ENCODE measurements around the gene GLI2. TPM values are rescaled to one million over a fixed set of nuclear protein-coding genes. Genes with fewer than 3 reads are reported as not detected.

GLI2 gene
- total RNA-seq, 3 donors from 2014 or later: 1.0 to 7.3 (median 1.3) TPM

DNA sequence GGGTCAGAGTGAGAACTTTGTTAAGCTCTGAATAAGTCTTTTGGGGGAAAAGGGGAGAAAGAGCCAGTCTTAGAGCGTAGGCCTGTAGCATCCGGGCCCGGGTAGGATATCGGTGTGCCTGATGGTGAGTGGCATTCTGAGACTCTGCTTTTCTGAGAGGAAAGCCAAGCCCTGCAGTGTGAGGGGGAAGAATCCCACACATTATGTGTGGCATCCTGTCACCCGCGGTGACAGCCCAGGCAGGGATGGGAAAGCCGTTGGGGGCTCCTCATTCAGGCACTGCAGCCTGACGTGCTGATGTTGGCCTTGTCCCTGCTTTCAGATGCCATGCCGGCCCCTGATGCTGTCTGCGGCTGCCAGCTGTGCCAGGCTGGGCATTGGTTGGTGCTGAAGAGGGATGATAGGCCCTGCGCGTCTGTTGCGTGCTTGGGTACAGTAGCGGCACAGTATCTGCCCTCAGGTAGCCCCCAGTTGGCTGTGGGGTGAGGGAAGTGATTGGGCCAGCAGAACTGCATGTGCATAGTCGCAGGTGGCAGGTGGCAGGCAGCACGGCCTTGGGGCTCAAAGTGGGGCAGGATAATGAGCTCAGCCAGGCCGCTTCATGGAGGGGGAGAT, 37.6 kb downstream of the GLI2 start:
- DNase-seq (peak in 2 of 3 donors; percentile 13 to 31), ATAC-seq (no peak)
- Histone ChIP-seq H3K36me3 (ENCODE audit: low read depth) (no peaks in the 10 kb centered on the region), H3K4me3 (no peak overlapping the region), H3K9me3 (no peaks in the 10 kb centered on the region), H3K4me1 (ENCODE audit: low read depth) (no peaks in the 10 kb centered on the region)
- intact Hi-C loops (cut with DNase I, micrococcal nuclease): no loop called here
- TF ChIP-seq, protein P1, sequence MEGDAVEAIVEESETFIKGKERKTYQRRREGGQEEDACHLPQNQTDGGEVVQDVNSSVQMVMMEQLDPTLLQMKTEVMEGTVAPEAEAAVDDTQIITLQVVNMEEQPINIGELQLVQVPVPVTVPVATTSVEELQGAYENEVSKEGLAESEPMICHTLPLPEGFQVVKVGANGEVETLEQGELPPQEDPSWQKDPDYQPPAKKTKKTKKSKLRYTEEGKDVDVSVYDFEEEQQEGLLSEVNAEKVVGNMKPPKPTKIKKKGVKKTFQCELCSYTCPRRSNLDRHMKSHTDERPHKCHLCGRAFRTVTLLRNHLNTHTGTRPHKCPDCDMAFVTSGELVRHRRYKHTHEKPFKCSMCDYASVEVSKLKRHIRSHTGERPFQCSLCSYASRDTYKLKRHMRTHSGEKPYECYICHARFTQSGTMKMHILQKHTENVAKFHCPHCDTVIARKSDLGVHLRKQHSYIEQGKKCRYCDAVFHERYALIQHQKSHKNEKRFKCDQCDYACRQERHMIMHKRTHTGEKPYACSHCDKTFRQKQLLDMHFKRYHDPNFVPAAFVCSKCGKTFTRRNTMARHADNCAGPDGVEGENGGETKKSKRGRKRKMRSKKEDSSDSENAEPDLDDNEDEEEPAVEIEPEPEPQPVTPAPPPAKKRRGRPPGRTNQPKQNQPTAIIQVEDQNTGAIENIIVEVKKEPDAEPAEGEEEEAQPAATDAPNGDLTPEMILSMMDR (IDR thresholded peaks at IDR 0.05): no peak

DNA sequence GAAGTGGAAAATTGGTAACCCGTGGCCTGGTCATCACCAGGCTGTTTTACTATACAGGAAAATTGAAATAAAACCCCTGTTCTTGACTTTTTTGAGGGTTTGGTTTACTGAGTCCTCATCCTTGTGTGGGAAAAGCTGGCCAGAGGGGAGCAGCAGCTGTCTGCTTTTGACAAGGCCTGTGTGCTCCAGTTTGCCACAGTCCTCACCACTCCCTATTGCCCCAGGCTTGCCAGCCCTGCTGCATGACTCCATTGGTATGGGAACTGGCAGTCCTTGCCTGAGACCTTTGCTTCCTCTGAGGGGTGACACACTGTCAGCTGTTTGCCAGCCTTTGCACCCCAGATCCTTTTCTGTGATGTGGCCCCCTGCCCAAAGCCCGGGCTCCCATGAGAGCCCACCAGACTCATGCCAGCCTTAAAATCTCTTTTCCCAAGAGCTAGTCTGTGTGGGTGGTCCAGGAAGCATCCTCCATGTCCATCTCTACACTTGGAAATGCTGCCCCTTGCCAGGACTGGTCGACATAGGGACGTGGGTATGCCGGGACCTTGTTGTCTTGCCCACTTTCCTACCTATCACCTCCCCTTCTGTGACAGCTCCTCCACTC, 39.0 kb downstream of the GLI2 start:
- TF ChIP-seq, protein P1 (IDR thresholded peaks at IDR 0.05): no peak
- H3K4me1 ChIP-seq (ENCODE audit: low read depth): no peaks in the 10 kb centered on the region
- H3K4me3 ChIP-seq: no peak overlapping the region
- intact Hi-C loops (cut with DNase I, micrococcal nuclease): no loop called here
- ATAC-seq (no peak), DNase-seq (peak in 1 of 3 donors; percentile 30)
- no peaks in the 10 kb centered on the region for H3K9me3 ChIP-seq
- no peaks in the 10 kb centered on the region for H3K36me3 ChIP-seq (ENCODE audit: low read depth)

DNA sequence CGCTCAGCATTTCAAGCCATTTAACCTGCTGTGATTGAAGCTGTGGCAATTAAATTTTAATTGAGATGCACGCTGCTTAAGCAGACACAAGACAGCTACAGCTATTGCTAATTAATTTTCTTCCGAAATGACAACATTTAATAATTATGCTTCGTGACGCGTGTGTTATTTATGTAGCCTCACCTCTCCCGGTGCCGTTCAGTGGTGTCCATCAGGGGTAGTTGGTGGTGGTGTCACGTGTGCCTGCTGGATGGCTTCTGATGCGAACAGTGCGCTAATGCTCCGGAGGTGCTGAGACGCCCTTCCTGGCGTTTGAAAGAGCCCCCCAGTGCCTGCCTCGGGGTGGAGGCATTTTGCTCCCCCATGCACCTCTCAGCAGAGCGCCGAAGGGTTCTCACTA, 39.5 kb downstream of the GLI2 start:
- no peak for ATAC-seq
- intact Hi-C loops (cut with DNase I, micrococcal nuclease): no loop called here
- Histone ChIP-seq H3K9me3 (no peaks in the 10 kb centered on the region), H3K4me1 (ENCODE audit: low read depth) (no peaks in the 10 kb centered on the region), H3K4me3 (no peak overlapping the region), H3K36me3 (ENCODE audit: low read depth) (no peaks in the 10 kb centered on the region)
- TF ChIP-seq, protein P1 (IDR thresholded peaks at IDR 0.05): no peak
- peak in 1 of 3 donors; percentile 31 for DNase-seq

DNA sequence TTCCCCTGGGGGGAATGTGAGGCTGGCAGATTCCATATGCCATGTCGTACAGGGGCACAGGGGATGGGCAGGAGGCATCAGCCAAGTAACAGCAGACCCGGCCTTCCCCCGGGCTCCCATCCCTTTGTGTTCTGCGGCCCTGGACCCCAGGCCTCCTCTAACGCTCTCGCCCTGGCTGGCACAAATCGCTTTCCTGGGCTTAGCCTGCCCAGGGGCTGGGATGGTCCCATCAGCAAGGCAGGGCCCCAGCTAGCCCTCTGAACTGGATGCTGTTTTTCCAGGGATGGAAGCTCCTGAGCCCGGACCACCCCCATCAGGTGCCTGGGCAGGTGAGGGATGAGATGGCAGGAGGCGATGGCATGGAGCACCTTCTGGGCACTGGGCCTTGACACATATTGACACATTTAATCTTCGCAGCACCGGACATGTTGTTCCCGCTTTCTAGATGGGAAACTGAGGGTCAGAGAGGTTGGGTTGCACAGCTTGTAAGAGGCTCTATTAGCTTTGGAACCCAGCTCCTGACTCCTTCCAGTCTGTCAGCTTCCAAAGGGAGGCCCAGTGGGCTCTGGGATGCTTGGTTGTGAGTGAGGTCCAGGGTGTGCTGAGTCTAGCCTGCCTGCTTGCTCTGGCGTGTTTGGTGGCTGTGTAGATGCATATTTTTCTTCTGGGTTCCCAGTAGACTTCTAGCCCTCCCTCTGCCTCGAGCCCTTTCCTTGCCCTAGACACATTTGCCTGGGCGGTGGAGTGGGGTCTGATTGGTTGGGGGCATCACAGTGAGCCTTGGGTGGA, 40.3 kb downstream of the GLI2 start:
- Histone ChIP-seq H3K36me3 (ENCODE audit: low read depth) (no peaks in the 10 kb centered on the region), H3K9me3 (no peaks in the 10 kb centered on the region), H3K4me1 (ENCODE audit: low read depth) (no peaks in the 10 kb centered on the region), H3K4me3 (no peak overlapping the region)
- DNase-seq: peak in 1 of 3 donors; percentile 30
- no peak for ATAC-seq
- intact Hi-C loops (cut with DNase I, micrococcal nuclease): no loop called here
- TF ChIP-seq, protein P1 (IDR thresholded peaks at IDR 0.05): no peak

DNA sequence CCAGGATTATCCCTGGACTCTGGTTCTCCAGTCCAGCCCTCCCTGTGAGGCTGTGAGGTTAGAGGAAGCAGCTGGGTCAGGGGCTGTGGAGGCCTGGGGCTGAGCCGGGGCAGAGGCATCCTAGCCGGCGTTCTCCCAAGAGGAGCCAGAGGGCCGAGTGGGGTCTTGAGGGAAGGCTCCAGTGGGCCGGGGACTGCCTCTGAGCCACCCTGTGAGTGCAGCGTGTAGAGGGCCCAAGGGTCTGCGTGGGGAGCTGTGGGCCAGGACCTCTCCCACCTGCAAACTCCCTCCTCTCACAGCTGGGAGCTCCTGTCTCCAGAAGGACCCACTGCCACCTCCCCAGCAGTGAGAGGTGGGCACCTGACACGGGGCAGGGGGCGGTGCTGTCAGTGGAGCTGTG, 41.0 kb downstream of the GLI2 start:
- Histone ChIP-seq H3K9me3 (no peaks in the 10 kb centered on the region), H3K4me1 (ENCODE audit: low read depth) (no peaks in the 10 kb centered on the region), H3K4me3 (no peak overlapping the region), H3K36me3 (ENCODE audit: low read depth) (no peaks in the 10 kb centered on the region)
- intact Hi-C loops (cut with DNase I, micrococcal nuclease): no loop called here
- TF ChIP-seq, protein P1 (IDR thresholded peaks at IDR 0.05): no peak
- ATAC-seq (no peak), DNase-seq (peak in 1 of 3 donors; percentile 41)

Measured in mucosa of descending colon (tissue), 3 donors.